DLD1 (cell line): Measurements from ENCODE around the gene ZBTB46.

Experiments
- in situ Hi-C: cut with HindIII; loops from 2 replicates; pipeline ENCODE4 v1.10.0; 2017; ENCODE audit warnings: low sequenced_read_pairs

The ZBTB46 gene

DNA sequence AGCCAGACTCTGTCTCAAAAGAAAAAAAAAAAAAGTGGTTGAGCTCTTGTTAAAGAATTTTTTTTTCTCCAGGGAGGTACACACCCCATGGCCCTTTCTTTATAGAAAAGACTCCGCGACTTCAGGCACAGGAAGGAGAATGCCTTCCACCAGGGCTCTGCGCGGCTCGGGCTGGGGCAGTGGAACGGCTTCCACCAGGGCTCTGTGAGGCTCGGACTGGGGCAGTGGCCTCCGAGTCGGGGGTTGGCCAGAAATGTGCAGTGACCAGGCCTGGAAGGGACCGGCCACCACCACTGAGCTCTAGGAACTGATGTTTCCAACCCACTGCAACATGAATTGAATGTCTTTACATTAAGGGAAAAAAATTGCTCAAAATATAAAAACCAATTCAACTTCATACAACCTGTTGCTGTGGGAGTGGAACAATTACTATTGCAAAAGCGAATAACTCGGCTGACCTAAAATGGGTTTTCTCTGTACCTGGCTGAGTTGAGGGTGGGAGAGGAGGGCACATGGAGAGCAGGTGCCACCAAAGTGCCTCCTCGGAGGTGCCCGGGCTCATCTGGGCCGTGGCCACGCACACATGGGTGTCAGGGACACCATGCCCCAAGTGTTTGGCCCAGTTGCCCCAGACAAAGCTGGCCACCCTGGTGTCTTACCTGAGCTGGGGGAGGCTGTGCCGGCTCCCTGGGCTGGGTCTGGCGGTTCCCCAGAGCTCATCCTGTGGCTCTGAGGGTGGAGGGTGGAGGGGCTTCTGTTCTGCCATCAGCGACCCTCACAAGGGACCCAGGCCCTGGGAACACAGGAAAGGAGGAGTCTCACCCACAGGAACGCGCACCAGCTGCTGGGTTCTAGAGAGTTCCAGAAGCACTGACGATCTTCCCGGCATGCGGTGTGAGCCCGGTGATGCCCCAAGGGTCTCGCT, 62.2 kb downstream of the ZBTB46 start:
- in situ Hi-C loops = no loop called here

DNA sequence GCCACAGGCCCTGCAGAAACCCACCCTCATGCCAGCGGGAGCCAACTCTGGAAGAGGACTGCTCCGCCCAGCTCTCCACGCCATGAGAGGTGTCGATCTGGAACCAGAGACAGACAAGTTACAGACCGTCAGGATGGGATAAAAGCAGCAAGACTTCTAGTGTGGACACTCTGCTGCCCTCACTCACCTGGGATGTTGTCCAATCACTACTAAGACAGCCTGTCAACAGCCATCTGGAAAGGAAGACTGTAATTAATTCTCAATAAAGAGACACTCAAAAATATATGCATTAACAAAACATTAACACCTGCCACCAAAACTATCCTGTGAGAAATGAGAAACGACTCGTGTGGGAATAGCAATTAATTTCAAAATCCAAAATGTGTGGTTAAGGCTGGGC, 63.2 kb downstream of the ZBTB46 start:
- in situ Hi-C loops = no loop called here

DNA sequence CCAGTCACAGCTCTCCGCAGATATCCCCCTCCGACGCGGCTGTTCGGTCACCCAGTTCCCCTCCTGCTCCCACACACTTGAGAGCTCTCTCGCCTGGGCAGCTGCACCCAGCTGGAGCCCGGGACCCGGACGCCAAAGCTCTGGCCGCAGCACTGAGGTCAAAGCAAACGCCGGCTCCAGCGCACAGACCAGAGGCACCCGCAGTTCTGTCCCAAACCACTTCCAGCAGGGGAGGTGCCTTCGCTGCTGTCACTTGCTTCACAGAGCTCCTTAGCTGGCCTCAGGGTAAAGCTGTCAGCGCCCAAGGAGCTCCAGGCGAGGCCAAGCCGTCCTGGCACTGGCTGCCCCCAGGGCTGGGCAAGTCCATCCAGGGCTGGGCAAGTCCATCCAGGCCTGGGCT, 63.6 kb downstream of the ZBTB46 start:
- in situ Hi-C loops = no loop called here

DNA sequence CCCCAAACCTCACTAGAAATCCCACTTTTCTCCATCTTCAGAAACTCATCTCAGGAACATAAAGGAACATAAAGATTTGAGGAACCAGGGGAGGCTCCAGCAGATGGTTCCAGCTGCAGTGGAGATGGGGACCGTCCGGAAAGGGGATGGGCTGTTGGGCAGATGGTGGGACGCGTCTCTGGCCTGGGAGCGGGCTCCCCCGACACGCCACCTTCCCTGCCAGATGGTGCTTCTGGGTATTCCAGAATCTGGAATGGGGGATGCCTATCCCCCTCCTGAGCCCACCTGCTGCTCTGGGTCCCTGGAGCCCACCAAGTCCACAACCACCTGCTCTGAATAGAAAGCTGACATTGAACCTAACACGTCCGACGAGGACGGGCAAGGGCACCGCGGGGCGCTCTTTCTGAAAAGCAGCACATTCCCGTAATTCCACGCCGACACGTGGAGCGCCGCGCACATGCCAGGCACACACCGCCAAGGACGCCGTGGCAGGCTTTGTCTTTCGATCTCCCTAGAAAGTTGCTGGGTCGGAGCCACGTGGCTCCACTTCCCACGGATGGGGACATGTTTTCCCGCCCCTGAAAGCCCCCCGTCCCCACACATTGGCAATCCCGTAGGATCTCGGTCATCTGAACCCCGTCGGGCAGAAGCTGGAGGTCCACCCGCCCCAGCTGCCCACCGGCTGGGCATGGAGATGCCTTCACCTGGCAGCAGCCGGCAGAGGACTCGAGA, 64.2 kb downstream of the ZBTB46 start:
- in situ Hi-C loops = no loop called here

DNA sequence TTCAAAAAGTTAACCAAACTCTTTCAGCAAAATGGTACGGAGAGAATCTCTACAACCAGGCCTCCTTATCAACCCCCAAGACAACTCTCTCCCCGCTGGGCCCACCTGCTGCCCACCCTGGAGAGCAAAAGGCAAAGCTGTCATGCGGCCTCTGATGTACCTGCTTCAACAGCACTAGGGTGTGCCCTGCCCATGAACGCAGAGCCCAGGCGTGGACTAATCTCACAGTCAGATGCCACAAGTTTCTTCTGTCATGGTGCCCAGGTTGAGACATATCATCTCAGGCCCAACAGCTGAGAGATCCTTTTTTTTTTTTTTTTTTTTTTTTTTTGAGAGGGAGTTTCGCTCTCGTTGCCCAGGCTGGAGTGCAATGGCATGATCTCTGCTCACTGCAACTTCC, 65.2 kb downstream of the ZBTB46 start:
- in situ Hi-C loops = no loop called here

DNA sequence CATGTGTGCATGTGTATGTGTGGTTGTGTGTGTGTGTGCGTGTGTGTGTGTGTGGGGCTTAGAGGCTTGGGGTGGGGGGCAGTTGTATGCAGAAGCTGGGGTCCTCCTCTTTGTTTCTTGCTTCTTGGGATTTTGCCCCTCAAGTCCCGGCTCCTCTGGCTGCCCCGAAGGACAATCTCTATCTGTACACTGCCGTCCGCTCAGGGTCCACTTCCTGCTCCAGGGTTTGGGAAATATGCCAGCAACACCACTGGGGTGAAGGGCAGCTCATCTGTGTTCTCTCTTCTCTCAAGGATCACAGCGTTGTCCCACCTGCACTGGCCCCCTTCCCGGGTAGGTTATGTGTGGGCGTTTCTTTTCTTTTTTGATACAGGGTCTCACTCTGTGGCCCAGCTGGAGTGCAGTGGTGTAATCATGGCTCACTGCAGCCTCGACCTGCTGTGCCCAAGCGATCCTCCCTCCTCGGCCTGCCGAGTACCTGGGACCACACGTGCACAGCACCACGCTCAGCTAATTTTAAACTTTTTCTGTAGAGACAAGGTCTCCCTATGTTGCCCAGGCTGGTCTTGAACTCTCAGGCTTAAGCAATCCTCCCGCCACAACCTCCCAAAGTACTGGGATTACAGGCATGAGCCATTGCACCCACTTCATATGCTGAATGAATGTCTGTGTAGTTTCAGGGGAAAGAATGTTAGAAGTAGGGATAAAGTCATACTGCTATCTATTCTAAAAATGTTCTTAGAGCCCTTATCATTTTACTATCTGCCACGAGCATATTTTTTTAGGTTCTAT, 65.8 kb downstream of the ZBTB46 start:
- in situ Hi-C loops = no loop called here

DNA sequence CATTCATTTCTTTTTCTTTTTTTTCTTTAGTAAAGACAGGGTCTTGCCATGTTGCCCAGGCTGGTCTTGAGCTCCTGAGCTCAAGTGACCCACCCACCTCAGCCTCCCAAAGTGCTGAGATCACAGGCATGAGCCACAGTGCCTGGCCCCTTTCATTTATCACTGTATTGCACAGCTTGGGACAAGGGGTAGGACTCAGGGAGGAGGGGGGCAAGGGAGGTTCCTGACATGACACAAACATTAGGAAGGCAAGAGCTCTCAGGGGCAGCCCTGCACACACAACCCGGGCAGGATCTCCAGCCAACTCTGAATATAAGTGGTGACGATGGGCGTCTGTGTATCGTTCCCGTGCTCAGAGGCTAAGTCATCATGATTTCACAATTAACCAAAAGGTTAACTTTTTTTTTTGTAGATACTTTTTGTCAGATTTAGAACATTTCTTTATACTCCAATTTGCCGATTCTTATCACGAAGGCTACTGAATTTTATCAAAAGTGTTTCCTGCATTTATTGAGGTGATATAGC, 71.6 kb downstream of the ZBTB46 start:
- in situ Hi-C loops = no loop called here

DNA sequence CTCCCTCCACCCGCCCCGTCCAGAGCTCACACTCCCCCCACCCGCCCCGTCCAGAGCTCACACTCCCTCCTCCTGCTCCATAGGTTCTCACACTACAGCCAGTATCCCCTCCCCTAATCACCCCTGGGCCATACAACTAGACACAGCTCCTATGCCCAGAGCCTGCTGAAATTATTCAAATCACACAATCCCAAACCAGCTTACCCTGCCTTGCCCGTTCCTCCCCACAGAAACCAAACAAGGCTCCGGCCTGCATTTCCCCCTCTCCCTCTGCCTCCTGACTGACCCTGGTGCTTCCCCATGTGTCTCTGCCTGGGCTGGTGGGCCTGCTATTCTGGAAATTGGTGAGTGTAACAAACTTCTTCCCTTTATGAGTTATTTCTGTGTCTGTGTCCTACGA, 72.9 kb downstream of the ZBTB46 start:
- in situ Hi-C loops = no loop called here

DNA sequence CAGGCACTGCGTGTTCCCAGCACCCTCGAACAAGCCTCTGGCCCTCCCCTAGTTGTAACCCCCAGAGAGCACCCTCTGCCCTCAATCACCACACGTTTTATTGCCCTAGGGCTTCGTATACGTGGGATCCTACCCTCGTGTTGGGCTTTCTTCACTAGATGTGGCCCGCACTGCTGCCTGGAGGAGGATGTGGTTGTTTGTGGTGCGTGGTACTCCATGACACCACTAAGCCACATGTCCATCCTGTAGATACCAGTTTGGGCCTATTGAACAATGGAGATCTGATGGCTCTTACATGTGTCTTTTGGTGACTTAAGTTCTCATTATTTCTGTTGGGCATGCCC, 74.4 kb downstream of the ZBTB46 start:
- in situ Hi-C loops = no loop called here

DNA sequence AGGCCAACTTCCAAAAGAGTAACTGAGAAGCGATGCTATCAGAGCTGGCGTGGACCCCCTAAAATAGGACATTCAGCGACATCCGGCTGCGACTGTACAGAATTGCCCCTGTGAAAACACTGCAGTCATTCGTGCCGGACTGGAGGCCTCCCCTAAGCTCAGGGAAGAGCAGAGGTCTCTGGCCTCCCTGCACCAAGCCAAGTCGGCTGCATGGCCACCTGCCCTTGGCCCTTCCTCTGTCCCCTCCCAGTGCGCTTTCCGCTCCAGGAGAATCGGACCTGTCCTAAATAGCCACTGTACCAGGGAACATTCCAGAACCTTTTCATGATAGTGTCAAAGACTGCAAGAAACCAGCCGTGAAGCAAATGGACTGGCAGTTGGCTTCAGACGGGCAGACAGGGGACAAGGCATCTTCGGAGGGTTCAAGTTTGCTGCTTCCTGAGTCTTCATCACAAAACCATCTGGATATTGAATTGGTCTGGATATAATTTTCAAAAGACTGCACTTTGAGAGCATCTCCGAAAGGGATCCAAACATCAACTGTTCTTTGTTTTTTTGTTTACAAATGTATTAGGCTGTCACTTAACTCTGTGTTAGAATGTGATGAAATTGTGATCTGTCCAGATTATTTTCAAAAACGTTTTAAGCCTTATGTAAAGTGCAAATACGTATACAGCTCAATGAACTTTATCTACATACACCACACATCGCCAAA, 75.0 kb downstream of the ZBTB46 start:
- in situ Hi-C loops = no loop called here

DNA sequence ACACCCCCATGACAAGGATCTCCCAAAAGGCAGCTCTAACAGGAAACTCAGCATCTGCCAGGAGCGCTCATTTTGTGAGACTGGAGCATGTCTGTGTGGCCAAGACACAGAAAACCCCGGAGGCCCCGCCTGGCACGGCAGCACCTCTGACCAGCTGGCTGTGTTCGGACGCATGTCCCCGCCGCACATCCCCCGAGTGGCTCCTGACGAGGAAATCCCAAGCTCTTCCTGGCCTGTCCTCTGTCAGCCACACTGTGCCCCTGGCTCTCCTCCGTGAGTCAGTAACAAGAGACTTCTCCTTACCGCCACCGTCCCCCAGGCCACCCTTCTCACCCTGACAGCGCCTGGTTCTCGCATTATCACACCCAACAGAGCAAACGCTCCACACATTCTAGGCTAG, 77.1 kb downstream of the ZBTB46 start:
- in situ Hi-C loops = no loop called here

DNA sequence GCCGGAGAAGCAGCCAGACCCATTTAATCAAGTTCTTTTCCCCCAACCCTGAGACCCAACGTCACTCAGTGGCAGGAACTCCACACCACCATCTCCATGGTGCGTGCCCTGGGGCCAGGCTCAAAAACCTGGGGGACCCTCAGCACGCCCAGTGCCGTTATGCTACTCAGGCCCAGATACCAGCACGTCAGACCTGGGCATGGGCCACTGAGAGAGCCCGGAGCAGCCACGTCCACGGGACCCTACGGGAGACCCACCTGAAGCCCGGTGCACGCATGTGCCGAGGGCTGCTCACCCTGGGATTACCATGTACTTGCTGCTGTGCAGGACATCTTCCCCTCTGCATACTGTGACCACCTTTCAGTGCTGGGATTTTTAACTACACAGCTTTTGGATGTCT, 77.7 kb downstream of the ZBTB46 start:
- in situ Hi-C loops = no loop called here

DNA sequence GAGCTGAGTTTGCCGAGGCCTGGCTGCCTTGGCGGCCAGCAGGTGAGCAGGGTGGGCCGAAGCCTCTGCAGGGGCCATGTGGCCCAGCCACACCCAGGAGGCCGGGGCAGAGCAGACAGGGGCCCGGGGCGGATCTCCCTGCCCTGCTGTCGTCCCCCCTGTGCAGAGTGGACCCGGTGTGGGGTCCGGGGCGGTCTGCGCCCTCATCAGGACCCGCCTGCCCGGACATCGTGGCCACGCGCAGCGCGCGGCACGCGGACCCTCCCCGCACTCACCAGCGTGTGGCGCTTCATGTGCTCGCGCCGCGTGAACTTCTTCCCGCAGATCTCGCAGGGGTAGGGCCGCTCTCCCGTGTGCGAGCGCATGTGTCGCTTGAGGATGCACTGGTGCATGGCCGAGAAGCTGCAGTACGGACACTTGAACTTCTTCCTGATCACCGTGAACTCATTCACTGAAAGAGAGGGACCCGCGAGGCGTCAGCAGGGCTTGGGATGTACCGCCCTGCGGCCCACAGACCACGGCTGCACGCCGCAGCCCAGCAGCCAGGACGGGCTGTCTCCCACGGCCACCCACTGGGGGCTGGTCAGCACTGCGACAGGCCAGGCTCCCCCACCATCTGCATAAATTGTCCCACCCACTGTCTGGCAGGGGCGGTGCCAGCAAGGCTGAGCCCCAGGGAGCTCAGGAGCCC, 78.5 kb downstream of the ZBTB46 start:
- in situ Hi-C loops = no loop called here

DNA sequence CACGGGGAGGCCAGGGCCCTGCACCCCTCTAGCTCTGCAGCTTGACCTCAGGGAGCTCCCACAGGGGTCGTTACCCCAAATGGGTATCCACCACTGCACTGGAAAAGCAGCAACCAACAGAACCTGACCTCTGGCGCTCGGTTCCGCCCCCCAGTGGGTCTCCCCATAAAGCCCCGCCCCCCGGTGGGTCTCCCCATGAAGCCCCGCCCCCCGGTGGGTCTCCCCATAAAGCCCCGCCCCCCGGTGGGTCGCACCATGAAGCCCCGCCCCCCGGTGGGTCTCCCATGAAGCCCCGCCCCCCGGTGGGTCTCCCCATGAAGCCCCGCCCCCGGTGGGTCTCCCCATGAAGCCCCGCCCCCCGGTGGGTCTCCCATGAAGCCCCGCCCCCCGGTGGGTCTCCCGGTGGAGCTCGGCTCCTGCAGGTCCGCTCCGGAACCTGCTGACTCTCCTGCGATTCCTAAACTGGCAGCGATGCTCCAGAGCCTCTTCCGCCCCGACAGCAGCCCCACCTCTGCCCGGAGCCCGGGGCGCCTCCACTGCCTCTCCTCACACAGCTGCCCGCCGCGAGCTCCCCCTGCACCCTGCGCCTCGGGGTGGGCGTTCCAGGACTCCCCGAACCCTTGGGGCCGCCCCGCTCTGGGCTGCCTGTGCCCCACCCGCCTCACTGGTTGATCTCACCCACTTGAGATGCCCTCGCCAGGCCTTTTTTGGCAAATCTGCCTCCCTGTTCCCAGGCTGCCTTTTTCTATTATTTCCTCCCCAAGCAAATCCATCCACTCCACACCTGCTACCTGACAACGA, 79.4 kb downstream of the ZBTB46 start:
- in situ Hi-C loops = no loop called here

DNA sequence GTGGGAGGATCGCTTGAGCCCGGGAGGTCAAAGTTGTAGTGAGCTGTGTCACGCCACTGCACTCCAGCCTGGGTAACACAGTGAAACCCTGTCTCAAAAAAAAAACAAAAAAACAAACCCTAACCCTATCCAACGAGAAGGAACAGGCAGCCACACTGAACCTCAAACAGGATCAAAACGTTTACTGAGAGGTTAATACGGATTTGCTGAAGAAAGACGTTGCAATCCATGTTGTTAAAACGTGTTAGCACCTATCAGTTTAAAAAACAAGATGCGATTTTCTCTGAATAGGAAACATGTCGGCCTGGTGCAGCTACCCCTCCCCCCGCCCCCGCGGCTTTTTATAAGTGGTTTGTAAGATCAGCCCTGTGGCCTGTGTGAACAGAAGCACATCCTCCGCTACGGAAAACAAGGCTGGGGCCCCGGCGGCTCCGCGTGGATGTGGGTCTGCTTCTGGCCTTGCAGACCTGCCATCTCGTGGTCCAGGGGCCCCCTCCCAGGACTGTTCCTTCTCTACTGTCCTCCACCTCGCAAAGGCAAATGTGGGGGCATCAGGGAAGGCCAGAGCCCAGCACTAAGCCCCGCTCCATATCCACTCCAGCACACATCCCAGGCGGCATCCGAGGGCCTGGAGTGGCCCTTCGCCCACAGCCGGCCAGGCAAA, 80.1 kb downstream of the ZBTB46 start:
- in situ Hi-C loops = no loop called here

DNA sequence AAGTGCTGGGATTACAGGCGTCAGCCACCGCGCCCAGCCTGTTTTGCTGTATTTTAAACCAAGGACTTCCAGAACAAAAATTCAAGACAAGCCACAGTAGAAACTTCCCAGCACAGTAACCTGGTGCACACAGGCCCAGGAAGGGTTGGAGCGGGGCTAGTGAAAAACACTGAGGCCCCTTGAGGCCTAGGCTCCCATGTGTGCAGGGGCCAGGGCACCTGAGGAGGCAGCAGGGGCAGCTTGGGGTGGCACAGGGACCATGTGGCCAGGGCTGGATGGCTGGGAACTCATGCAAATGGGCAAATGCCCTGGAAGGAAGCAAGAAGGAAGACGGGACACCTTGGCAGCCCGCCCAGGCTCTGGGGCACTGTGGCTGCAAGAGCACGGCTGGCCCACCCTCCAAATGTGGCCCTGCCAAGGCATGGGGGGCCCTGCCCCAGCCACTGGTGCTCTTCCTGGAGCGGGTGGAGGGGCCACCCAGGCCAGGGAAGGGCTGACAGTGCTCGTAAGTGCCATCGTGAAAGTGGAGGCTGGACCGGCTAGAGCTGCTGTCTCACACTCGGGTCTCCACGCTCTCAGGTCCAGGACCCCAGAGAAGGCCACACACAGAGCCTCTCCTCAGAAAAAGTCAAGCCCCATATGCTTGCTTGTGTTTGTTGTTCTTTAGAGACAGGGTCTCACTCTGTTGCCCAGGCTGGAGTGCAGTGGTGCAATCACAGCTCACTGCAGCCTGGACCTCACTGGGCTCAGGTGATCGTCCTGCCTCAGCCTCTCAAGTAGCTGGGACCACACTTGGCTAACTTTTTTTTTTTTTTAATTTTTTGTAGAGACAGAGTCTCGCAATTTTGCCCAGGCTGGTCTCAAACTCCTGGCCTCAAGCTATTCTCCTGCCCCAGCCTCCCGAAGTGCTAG, 81.2 kb downstream of the ZBTB46 start:
- in situ Hi-C loops = no loop called here

DNA sequence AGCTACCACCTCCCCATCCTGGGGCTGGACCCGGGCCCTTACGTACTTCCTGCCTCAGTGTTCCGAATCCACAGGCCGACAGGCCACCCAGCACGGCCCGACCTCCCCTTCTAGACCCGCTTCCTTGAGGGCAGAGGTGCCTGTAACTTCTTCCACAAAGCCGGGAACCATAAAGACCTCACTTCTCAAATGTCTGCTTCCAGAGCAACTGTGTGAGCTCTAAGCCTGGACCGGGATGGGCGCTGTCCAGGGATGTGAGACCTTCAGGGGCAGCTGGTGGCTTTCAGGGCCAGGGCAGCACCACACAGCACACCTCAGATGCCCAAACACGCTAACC, 82.2 kb downstream of the ZBTB46 start:
- in situ Hi-C loops = no loop called here
